Measurements from ENCODE around the gene P4HB.

- TF ChIP-seq POLR2A (IDR thresholded peaks at IDR 0.05) (no peak), CTCF (IDR thresholded peaks at IDR 0.05) (no peak), EP300 (IDR thresholded peaks at IDR 0.05) (no peak)
Observed at GRCh38 chr17:81879121-81879520, 18.8 kb upstream of the P4HB start.

All from tibial nerve (tissue), 4 donors.